Gastrocnemius medialis (tissue), 4 donors: ENCODE data around the gene ZIM2.

ENCODE experiments used
- CTCF ChIP-seq, 5 experiments: fragments of 450-650 bp in 3 of 5; fragments of 200-600 bp in 2 of 5; sonication (generic) in 2 of 5; IDR thresholded peaks in 4 of 5; conservative IDR thresholded peaks in 1 of 5; 1 replicate in 4 of 5; 2 replicates in 1 of 5; pipeline ENCODE4 v1.5.1; 2016 to 2019; ENCODE audit warnings: antibody characterized with exemption in 5 of 5, mild to moderate bottlenecking in 3 of 5, moderate library complexity in 3 of 5
- POLR2A ChIP-seq, 2 donors: fragments of 450-650 bp; IDR thresholded peaks; one replicate each; pipeline ENCODE4 v1.6.1; 2017; ENCODE audit warnings: antibody characterized with exemption in 2 of 2, mild to moderate bottlenecking in 2 of 2, moderate library complexity in 2 of 2

- no peak for TF ChIP-seq CTCF (IDR thresholded peaks at IDR 0.05 in 4 of 5, conservative IDR thresholded peaks at IDR 0.05 in 1 of 5)
- no peak for TF ChIP-seq POLR2A (IDR thresholded peaks at IDR 0.05)
Observed at GRCh38 chr19:56835401-56835800, 5.1 kb downstream of the ZIM2 start.
